Gastroesophageal sphincter (tissue), 2 donors: ENCODE results near the gene SH3RF3.

ENCODE experiments used
- POLR2A ChIP-seq, 2 donors: fragments of 450-650 bp; IDR thresholded peaks; one replicate each; pipeline ENCODE4 v1.6.1; 2017; ENCODE audit warnings: antibody characterized with exemption in 2 of 2, mild to moderate bottlenecking in 2 of 2, moderate library complexity in 1 of 2
- POLR2AphosphoS5 ChIP-seq: sonication (generic); formaldehyde crosslinking; IDR thresholded peaks from one replicate; pipeline ENCODE4 v1.6.1; 2017; ENCODE audit warnings: antibody characterized with exemption

DNA sequence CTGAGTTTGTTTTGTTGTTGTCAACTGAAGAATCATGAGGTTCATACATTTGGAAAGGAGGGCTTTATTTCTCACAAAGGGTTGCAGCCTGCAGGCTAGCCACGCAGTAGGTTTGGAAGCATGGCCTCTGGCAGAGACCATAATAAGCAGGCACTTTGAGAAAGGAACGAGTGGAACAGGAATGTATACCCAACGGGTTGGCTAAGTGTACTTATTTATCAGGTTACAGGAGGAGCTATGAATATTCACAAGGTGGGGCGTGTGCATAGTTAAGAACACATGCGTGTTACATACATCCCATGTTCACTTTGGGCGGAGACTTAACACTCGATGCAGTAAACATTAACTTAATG lies 30.1 kb upstream of the SH3RF3 start:
- no peak for TF ChIP-seq POLR2AphosphoS5
- no peak for TF ChIP-seq POLR2A (IDR thresholded peaks at IDR 0.05)
